Liver (tissue), 3 donors: Measurements from ENCODE around the gene GHR.

ENCODE experiments used
- CTCF ChIP-seq: fragments of 150-350 bp; IDR thresholded peaks from 2 replicates; pipeline ENCODE4 v1.5.1; 2017; ENCODE audit warnings: improper control_type of control experiment, low read depth, low read length; ENCODE audit not compliant: missing input control
- FOXA1 ChIP-seq: IDR thresholded peaks from 2 replicates; pipeline ENCODE4 v1.6.1; 2016; ENCODE audit warnings: antibody characterized with exemption
- GABPA ChIP-seq, 2 donors: IDR thresholded peaks in 1 of 2; conservative IDR thresholded peaks in 1 of 2; 2 replicates each; pipeline ENCODE4 v1.6.1; 2016; ENCODE audit warnings: antibody characterized with exemption in 2 of 2, mild to moderate bottlenecking in 1 of 2, moderate library complexity in 1 of 2
- JUND ChIP-seq, 2 donors: IDR thresholded peaks; 2 replicates each; pipeline ENCODE4 v1.6.1; 2016; ENCODE audit warnings: antibody characterized with exemption in 2 of 2
- MAX ChIP-seq: IDR thresholded peaks from 2 replicates; pipeline ENCODE4 v1.6.1; 2016; ENCODE audit warnings: antibody characterized with exemption
- RAD21 ChIP-seq, 2 donors: IDR thresholded peaks; 2 replicates each; pipeline ENCODE4 v1.6.1; 2016; ENCODE audit warnings: antibody characterized with exemption in 2 of 2, mild to moderate bottlenecking in 2 of 2
- REST ChIP-seq: IDR thresholded peaks from 2 replicates; pipeline ENCODE4 v1.6.1; 2016; ENCODE audit warnings: antibody characterized with exemption, mild to moderate bottlenecking
- RXRA ChIP-seq, 2 donors: IDR thresholded peaks; 2 replicates each; pipeline ENCODE4 v1.6.1; 2017 to 2018; ENCODE audit warnings: antibody characterized with exemption in 2 of 2, mild to moderate bottlenecking in 1 of 2
- SP1 ChIP-seq: IDR thresholded peaks from 2 replicates; pipeline ENCODE4 v1.6.1; 2018; ENCODE audit warnings: antibody characterized with exemption, mild to moderate bottlenecking
- TAF1 ChIP-seq: conservative IDR thresholded peaks from 2 replicates; pipeline ENCODE4 v1.6.1; 2016; ENCODE audit warnings: antibody characterized with exemption, mild to moderate bottlenecking
- TF ChIP-seq, protein P1 (sequence below): IDR thresholded peaks from 2 replicates; pipeline ENCODE4 v1.6.1; 2016; ENCODE audit warnings: antibody characterized with exemption
- donor health status: healthy.
- donor health status: healthy.

GRCh38 chr5:42377496-42377895, 45.7 kb upstream of the GHR start:
- TF ChIP-seq GABPA (IDR thresholded peaks at IDR 0.05 in 1 of 2, conservative IDR thresholded peaks at IDR 0.05 in 1 of 2) = no peak
- TF ChIP-seq CTCF = no peak
- TF ChIP-seq, protein P1, sequence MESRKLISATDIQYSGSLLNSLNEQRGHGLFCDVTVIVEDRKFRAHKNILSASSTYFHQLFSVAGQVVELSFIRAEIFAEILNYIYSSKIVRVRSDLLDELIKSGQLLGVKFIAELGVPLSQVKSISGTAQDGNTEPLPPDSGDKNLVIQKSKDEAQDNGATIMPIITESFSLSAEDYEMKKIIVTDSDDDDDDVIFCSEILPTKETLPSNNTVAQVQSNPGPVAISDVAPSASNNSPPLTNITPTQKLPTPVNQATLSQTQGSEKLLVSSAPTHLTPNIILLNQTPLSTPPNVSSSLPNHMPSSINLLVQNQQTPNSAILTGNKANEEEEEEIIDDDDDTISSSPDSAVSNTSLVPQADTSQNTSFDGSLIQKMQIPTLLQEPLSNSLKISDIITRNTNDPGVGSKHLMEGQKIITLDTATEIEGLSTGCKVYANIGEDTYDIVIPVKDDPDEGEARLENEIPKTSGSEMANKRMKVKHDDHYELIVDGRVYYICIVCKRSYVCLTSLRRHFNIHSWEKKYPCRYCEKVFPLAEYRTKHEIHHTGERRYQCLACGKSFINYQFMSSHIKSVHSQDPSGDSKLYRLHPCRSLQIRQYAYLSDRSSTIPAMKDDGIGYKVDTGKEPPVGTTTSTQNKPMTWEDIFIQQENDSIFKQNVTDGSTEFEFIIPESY = no peak
- TF ChIP-seq JUND (IDR thresholded peaks at IDR 0.05) = no peak
- no peak for TF ChIP-seq REST
- TF ChIP-seq FOXA1 = no peak
- no peak for TF ChIP-seq RAD21 (IDR thresholded peaks at IDR 0.05)
- TF ChIP-seq MAX = no peak
- TF ChIP-seq RXRA (IDR thresholded peaks at IDR 0.05) = no peak
- TF ChIP-seq TAF1 = no peak
- no peak for TF ChIP-seq SP1
